HEK293 (cell line): ENCODE data around the gene ARHGDIA.
A peak's percentile ranks its signal among the peaks of the same experiment; 100 is the strongest.

ENCODE experiments used
- CTCF ChIA-PET: fragments of 350-600 bp; formaldehyde crosslinking; extraction: SDS; loops from one replicate; lab custom pipeline; 2021; ENCODE audit warnings: antibody characterized with exemption; lab: Yijun Ruan, JAX
- POLR2A ChIA-PET: fragments of 300-600 bp; formaldehyde crosslinking; extraction: SDS; loops from one replicate; lab custom pipeline; 2020; ENCODE audit warnings: antibody characterized with exemption, inconsistent platforms; lab: Yijun Ruan, JAX
- H3K27ac ChIP-seq: fragments of 200-500 bp; sonication (Bioruptor generic); 2 replicates; pipeline ENCODE4 v1.5.1; 2014; ENCODE audit warnings: low read depth, low read length, control low read depth, inconsistent platforms; ENCODE audit errors: extremely low read depth
- H3K36me3 ChIP-seq, 2 experiments: fragments of 200-500 bp in 1 of 2; sonication (Bioruptor generic) in 1 of 2; 1 replicate in 1 of 2; 2 replicates in 1 of 2; pipeline ENCODE4 v1.5.1; 2014 to 2017; ENCODE audit warnings: inconsistent platforms in 2 of 2, low read length in 2 of 2; ENCODE audit not compliant: control insufficient read depth in 2 of 2, insufficient read depth in 1 of 2
- H3K4me1 ChIP-seq: fragments of 200-500 bp; sonication (Bioruptor generic); 2 replicates; pipeline ENCODE4 v1.5.1; 2014; ENCODE audit warnings: mild to moderate bottlenecking, low read length, inconsistent platforms; ENCODE audit not compliant: control insufficient read depth, insufficient read depth
- H3K4me3 ChIP-seq: 2 replicates; pipeline ENCODE4 v1.5.1; 2011; ENCODE audit warnings: low read depth, mild to moderate bottlenecking, control low read depth, low read length, moderate library complexity
- H3K9me3 ChIP-seq: fragments of 200-500 bp; sonication (Bioruptor generic); 2 replicates; pipeline ENCODE4 v1.5.1; 2014; ENCODE audit warnings: low read depth, low read length, inconsistent platforms; ENCODE audit not compliant: control insufficient read depth, insufficient read depth
- BCL11B ChIP-seq: fragments of 450-650 bp; formaldehyde crosslinking; IDR thresholded peaks from 2 replicates; pipeline ENCODE4 v1.5.1; 2016; ENCODE audit warnings: low read depth, missing biosample characterization, missing genetic modification characterization
- GLIS2 ChIP-seq: fragments of 450-650 bp; formaldehyde crosslinking; IDR thresholded peaks from 2 replicates; pipeline ENCODE4 v1.5.1; 2016; ENCODE audit warnings: missing biosample characterization, missing genetic modification characterization
- REPIN1 ChIP-seq: fragments of 450-650 bp; formaldehyde crosslinking; IDR thresholded peaks from 2 replicates; pipeline ENCODE4 v1.5.1; 2017; ENCODE audit warnings: missing biosample characterization, missing genetic modification characterization, low read depth
- TSHZ1 ChIP-seq: fragments of 450-650 bp; formaldehyde crosslinking; IDR thresholded peaks from 2 replicates; pipeline ENCODE4 v1.5.1; 2016; ENCODE audit warnings: missing biosample characterization, missing genetic modification characterization, borderline replicate concordance
- ZBTB17 ChIP-seq: fragments of 450-650 bp; formaldehyde crosslinking; IDR thresholded peaks from 2 replicates; pipeline ENCODE4 v1.5.1; 2016; ENCODE audit warnings: missing biosample characterization, missing genetic modification characterization
- ZBTB20 ChIP-seq: fragments of 450-650 bp; formaldehyde crosslinking; IDR thresholded peaks from 2 replicates; pipeline ENCODE4 v1.5.1; 2016; ENCODE audit warnings: missing biosample characterization, missing genetic modification characterization
- ZBTB8A ChIP-seq: fragments of 450-650 bp; formaldehyde crosslinking; IDR thresholded peaks from 2 replicates; pipeline ENCODE4 v1.5.1; 2016; ENCODE audit warnings: missing biosample characterization, missing genetic modification characterization
- ZEB2 ChIP-seq: fragments of 450-650 bp; formaldehyde crosslinking; IDR thresholded peaks from 2 replicates; pipeline ENCODE4 v1.5.1; 2016; ENCODE audit warnings: missing biosample characterization, missing genetic modification characterization
- ZFHX2 ChIP-seq: fragments of 450-650 bp; formaldehyde crosslinking; conservative IDR thresholded peaks from 2 replicates; pipeline ENCODE4 v1.5.1; 2016; ENCODE audit warnings: missing biosample characterization, missing genetic modification characterization
- ZIC2 ChIP-seq: fragments of 450-650 bp; formaldehyde crosslinking; IDR thresholded peaks from 2 replicates; pipeline ENCODE4 v1.5.1; 2016; ENCODE audit warnings: missing biosample characterization, missing genetic modification characterization
- ZNF132 ChIP-seq: fragments of 450-650 bp; formaldehyde crosslinking; IDR thresholded peaks from 2 replicates; pipeline ENCODE4 v1.5.1; 2017; ENCODE audit warnings: missing biosample characterization, missing genetic modification characterization, borderline replicate concordance
- ZNF16 ChIP-seq: fragments of 450-650 bp; formaldehyde crosslinking; IDR thresholded peaks from 2 replicates; pipeline ENCODE4 v1.5.1; 2016; ENCODE audit warnings: low read depth, missing biosample characterization, missing genetic modification characterization
- ZNF169 ChIP-seq: fragments of 450-650 bp; formaldehyde crosslinking; IDR thresholded peaks from 2 replicates; pipeline ENCODE4 v1.5.1; 2016; ENCODE audit warnings: missing biosample characterization, missing genetic modification characterization
- ZNF239 ChIP-seq: fragments of 450-650 bp; formaldehyde crosslinking; IDR thresholded peaks from 2 replicates; pipeline ENCODE4 v1.5.1; 2016; ENCODE audit warnings: missing biosample characterization, missing genetic modification characterization
- ZNF324 ChIP-seq: fragments of 450-650 bp; formaldehyde crosslinking; IDR thresholded peaks from 2 replicates; pipeline ENCODE4 v1.5.1; 2016; ENCODE audit warnings: missing biosample characterization, missing genetic modification characterization
- ZNF501 ChIP-seq: fragments of 450-650 bp; formaldehyde crosslinking; IDR thresholded peaks from 2 replicates; pipeline ENCODE4 v1.5.1; 2016; ENCODE audit warnings: missing biosample characterization, missing genetic modification characterization
- ZNF610 ChIP-seq: fragments of 450-650 bp; formaldehyde crosslinking; IDR thresholded peaks from 2 replicates; pipeline ENCODE4 v1.5.1; 2016; ENCODE audit warnings: missing biosample characterization, missing genetic modification characterization, borderline replicate concordance
- ZNF621 ChIP-seq: fragments of 450-650 bp; formaldehyde crosslinking; IDR thresholded peaks from 2 replicates; pipeline ENCODE4 v1.5.1; 2017; ENCODE audit warnings: missing biosample characterization, missing genetic modification characterization
- ZNF629 ChIP-seq: fragments of 450-650 bp; formaldehyde crosslinking; IDR thresholded peaks from 2 replicates; pipeline ENCODE4 v1.5.1; 2017; ENCODE audit warnings: missing biosample characterization, missing genetic modification characterization
- ZNF639 ChIP-seq: fragments of 450-650 bp; formaldehyde crosslinking; IDR thresholded peaks from 2 replicates; pipeline ENCODE4 v1.5.1; 2016; ENCODE audit warnings: missing biosample characterization, missing genetic modification characterization
- ZNF664 ChIP-seq: fragments of 450-650 bp; formaldehyde crosslinking; IDR thresholded peaks from 2 replicates; pipeline ENCODE4 v1.5.1; 2016; ENCODE audit warnings: missing biosample characterization, missing genetic modification characterization
- ZNF785 ChIP-seq: fragments of 450-650 bp; formaldehyde crosslinking; IDR thresholded peaks from 2 replicates; pipeline ENCODE4 v1.5.1; 2016; ENCODE audit warnings: missing biosample characterization, missing genetic modification characterization
- ZSCAN5A ChIP-seq: fragments of 450-650 bp; formaldehyde crosslinking; IDR thresholded peaks from 2 replicates; pipeline ENCODE4 v1.5.1; 2016; ENCODE audit warnings: missing biosample characterization, missing genetic modification characterization
- TF ChIP-seq, protein P1 (sequence below): fragments of 450-650 bp; formaldehyde crosslinking; IDR thresholded peaks from 2 replicates; pipeline ENCODE4 v1.5.1; 2017; ENCODE audit warnings: missing biosample characterization, missing genetic modification characterization

ARHGDIA gene

GRCh38 chr17:81870131-81870980 lies 781 bp downstream of the ARHGDIA start (continued):
- TF ChIP-seq ZNF621 (tag by site-specific recombination) = no peak
- no peak for TF ChIP-seq ZNF16 (tag by site-specific recombination)
- TF ChIP-seq ZBTB20 = peak; percentile 90
- no peak for TF ChIP-seq ZNF664 (tag by site-specific recombination)
- peak; percentile 43 for TF ChIP-seq ZEB2 (tag by site-specific recombination)
- TF ChIP-seq ZNF501 (tag by site-specific recombination) = no peak
- TF ChIP-seq TSHZ1 = no peak

DNA sequence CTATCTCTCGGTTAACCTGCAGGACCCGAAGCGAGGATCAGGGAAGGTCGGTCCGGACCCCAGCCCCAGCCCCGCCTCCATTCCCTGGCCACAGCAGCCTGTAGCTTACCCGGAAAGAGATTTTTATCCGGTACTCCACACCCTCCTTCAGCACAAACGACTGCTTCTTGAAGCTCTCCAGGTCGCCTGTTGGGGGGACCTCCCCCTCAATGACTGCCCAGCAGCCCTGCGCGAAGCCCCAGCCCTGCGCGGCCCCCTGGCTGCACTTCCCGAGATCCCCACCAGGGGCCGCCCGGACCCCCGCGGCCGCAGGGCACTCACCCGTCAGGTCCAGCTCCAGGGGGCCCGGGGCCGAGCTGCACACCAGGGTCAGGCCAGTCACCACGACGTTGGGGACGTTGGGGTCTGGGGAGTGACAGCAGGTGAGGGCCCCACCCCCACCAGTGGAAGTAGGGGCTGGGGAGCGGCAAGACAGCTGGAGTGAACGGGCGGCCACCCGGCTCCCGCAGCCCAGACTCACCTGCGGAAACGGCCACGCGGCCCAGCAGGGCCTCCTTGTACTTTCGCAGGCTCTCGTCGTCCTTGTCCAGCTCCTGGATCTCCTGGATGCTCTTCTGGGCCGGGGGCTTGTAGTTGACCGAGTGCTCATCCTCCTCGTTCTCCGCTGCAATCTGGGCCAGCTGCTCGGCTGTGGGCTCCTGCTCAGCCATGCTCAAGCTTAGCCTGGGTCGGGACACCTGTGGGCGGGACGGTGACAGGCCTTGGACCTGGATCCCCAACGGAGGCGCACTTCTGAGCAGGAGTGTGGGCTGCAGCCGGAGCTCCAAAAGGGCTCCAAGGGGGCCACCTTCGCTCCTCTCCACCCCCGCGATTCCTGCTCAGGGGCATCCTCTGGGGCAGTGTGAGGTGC lies 1.7 kb downstream of the ARHGDIA start:
- Histone ChIP-seq H3K4me3 (peak overlapping the region; percentile 85), H3K27ac (peak overlapping the region; percentile 100), H3K9me3 (no peaks in the 10 kb centered on the region), H3K36me3 (peaks cover 5 to 57% of the 10 kb centered on the region in 2 experiments; a peak in 2 of 3 replicates), H3K4me1 (peaks cover 17% of the 10 kb centered on the region; the same call in 1 of the 2 replicates)
- POLR2A ChIA-PET = interaction anchor here (1.1 to 2.7 kb wide), 12 partner anchors 9 to 186 kb away, joined by 3 to 17 read pairs (median 6); partner anchors contain the start of genes ARL16, CENPX, HGS and LRRC45
- CTCF ChIA-PET = interaction anchor here (0.6 to 2.6 kb wide), 18 partner anchors 8 to 161 kb away, joined by 3 to 15 read pairs (median 4); partner anchors contain the start of genes MAFG and PCYT2
- TF ChIP-seq ZSCAN5A (peak; percentile 49; the same call in 1 of the 2 replicates), ZBTB17 (tag by site-specific recombination) (peak; percentile 57; the same call in 1 of the 2 replicates), ZNF132 (tag by site-specific recombination) (no peak), ZNF239 (tag by site-specific recombination) (no peak), ZNF169 (no peak), GLIS2 (tag by site-specific recombination) (peak; percentile 96), ZFHX2 (peak; percentile 89), ZNF629 (tag by site-specific recombination) (no peak; the same call in none of the 2 replicates), ZNF324 (tag by site-specific recombination) (0 out of 2 replicates have a peak, but pooled peaks have one; percentile 29), BCL11B (tag by site-specific recombination) (peak; percentile 95), ZNF785 (tag by site-specific recombination) (peak; percentile 57; the same call in 1 of the 2 replicates), ZIC2 (tag by site-specific recombination) (peak; percentile 97), ZNF639 (tag by site-specific recombination) (peak; percentile 48; the same call in 1 of the 2 replicates), REPIN1 (peak; percentile 75; the same call in 1 of the 2 replicates), ZBTB8A (tag by site-specific recombination) (peak; percentile 64), ZNF610 (tag by site-specific recombination) (peak; percentile 82; the same call in 1 of the 2 replicates)
- TF ChIP-seq, protein P1, sequence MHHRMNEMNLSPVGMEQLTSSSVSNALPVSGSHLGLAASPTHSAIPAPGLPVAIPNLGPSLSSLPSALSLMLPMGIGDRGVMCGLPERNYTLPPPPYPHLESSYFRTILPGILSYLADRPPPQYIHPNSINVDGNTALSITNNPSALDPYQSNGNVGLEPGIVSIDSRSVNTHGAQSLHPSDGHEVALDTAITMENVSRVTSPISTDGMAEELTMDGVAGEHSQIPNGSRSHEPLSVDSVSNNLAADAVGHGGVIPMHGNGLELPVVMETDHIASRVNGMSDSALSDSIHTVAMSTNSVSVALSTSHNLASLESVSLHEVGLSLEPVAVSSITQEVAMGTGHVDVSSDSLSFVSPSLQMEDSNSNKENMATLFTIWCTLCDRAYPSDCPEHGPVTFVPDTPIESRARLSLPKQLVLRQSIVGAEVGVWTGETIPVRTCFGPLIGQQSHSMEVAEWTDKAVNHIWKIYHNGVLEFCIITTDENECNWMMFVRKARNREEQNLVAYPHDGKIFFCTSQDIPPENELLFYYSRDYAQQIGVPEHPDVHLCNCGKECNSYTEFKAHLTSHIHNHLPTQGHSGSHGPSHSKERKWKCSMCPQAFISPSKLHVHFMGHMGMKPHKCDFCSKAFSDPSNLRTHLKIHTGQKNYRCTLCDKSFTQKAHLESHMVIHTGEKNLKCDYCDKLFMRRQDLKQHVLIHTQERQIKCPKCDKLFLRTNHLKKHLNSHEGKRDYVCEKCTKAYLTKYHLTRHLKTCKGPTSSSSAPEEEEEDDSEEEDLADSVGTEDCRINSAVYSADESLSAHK (tag by site-specific recombination) = peak; percentile 38
